Measurements from ENCODE around the gene XRCC5.
"Not testable (repeated sequence)": the region's sequence is repeated elsewhere in the genome, so short reads cannot be mapped to it uniquely, and the experiment has no call there.

XRCC5 gene

DNA sequence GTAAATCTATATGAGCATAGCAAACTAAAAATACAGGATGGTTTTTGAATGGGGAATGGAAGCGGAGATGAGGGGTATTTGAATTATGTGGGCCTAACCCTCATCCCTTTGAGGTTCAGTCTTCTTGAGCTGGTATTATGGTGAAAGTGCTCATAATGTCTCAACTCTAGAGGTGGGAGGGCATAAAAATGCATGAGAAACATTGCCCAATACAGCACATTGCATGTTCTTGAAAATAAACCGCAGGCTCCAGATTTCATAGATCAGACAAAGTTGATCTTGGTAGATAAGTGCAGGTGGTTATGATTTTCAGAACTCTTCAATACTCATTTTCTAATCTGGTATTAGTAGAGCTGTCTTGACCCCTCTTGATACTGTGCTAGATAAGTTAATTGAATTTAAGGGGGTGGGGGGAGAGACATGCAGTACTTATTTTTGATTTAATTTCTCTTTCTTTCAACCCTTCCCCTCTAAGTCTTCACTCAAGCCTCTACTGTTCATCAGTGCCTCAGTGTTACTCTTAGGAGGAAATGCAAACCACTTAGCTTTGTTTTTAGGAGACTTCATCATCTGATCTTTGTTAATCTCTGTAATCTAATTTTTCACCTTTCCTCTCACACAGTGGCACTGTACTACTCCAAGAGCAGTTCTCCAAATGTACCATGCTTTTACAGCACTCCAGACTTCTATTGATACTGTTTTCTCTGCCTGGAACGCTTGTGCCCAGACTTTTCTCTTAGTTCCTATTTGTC is 22.2 kb downstream of the XRCC5 start:
- no peak for DNase-seq
- Histone ChIP-seq H3K9me3 (no peaks in the 10 kb centered on the region), H3K36me3 (peaks cover 92 to 98% (median 96%) of the 10 kb centered on the region in 3 donors), H3K4me1 (no peaks in the 10 kb centered on the region), H3K4me3 (no peak overlapping the region), H3K27ac (no peak overlapping the region), H3K27me3 (no peaks in the 10 kb centered on the region)
- intact Hi-C loops (cut with DNase I; ENCODE audit: low total_unique reads), result no loop called here
- TF ChIP-seq, protein P1, sequence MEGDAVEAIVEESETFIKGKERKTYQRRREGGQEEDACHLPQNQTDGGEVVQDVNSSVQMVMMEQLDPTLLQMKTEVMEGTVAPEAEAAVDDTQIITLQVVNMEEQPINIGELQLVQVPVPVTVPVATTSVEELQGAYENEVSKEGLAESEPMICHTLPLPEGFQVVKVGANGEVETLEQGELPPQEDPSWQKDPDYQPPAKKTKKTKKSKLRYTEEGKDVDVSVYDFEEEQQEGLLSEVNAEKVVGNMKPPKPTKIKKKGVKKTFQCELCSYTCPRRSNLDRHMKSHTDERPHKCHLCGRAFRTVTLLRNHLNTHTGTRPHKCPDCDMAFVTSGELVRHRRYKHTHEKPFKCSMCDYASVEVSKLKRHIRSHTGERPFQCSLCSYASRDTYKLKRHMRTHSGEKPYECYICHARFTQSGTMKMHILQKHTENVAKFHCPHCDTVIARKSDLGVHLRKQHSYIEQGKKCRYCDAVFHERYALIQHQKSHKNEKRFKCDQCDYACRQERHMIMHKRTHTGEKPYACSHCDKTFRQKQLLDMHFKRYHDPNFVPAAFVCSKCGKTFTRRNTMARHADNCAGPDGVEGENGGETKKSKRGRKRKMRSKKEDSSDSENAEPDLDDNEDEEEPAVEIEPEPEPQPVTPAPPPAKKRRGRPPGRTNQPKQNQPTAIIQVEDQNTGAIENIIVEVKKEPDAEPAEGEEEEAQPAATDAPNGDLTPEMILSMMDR (IDR thresholded peaks at IDR 0.05), result no peak

DNA sequence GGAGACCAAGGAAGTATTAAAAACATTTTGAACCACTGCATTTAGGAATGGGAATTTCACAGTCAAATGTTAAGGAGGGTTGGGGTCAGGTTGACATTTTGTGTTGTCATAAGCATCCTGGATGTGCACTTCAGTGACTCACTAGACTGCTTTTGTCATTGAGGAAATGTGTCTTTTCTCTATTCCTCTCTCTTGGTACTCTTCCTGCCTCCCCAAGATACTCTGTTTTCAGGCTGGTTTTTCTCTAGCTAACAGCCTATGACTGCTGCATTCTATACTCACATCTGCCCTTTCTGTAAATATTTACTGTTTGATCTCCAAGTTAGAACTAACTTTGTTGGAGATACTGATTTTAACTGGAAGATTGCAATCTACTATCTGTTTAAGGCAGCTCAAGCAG is 23.4 kb downstream of the XRCC5 start:
- H3K4me3 ChIP-seq, result no peak overlapping the region
- peaks cover 92 to 98% (median 96%) of the 10 kb centered on the region in 3 donors for H3K36me3 ChIP-seq
- H3K27ac ChIP-seq, result no peak overlapping the region
- H3K27me3 ChIP-seq, result no peaks in the 10 kb centered on the region
- intact Hi-C loops (cut with DNase I; ENCODE audit: low total_unique reads), result no loop called here
- no peaks in the 10 kb centered on the region for H3K9me3 ChIP-seq
- TF ChIP-seq, protein P1 (IDR thresholded peaks at IDR 0.05), result no peak
- DNase-seq, result no peak
- H3K4me1 ChIP-seq, result no peaks in the 10 kb centered on the region

DNA sequence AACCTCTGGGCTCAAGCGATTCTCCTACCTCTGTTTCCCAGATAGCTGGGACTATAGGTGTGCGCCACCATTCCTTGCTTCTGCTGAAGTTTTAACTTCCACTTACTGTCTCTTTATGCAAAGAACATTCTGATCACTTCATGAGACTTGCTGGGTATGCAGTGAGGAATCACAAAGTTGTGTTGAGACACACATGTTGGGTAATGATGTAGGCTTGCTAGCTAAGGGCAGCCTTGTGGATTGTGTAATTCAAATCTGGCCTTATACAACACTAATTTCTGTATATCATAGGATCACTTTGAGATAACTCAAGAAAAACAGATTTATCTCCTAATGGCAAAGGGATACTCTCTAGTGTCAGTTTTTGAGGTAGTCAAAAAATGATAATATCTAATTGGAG is 24.2 kb downstream of the XRCC5 start:
- no peak overlapping the region for H3K27ac ChIP-seq
- H3K9me3 ChIP-seq, result no peaks in the 10 kb centered on the region
- no peaks in the 10 kb centered on the region for H3K27me3 ChIP-seq
- H3K4me1 ChIP-seq, result no peaks in the 10 kb centered on the region
- TF ChIP-seq, protein P1 (IDR thresholded peaks at IDR 0.05), result no peak
- H3K4me3 ChIP-seq, result no peak overlapping the region
- no peak for DNase-seq
- H3K36me3 ChIP-seq, result peaks cover 93 to 98% (median 96%) of the 10 kb centered on the region in 3 donors
- intact Hi-C loops (cut with DNase I; ENCODE audit: low total_unique reads), result no loop called here

DNA sequence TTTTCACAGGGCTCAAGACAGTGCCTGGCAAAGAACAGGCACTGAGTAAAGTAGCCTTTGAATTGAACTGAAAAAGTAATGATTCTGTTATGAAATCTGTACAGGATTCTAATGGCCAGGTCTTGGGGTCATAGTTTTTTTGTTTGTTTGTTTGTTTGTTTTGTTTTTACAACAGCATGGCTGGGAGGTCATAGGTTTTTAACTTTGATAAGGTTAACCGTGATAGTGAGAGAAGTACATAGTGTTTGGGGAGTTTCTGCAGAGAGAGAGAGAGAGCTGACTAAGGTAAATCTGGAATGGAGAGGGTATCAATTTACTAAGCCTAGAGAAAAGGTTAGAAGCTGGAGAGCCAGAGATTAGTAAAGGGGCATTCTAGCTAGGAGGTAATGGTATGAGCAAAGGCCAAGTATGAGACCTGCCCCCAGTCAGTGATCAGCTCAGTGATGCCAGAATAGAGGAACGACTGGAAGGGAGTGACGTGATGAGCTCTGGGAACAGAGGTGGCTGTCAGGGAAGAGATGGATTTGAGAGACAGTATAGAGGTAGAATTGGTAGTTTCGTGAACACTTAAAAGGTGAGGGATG is 25.9 kb downstream of the XRCC5 start:
- H3K36me3 ChIP-seq, result peaks cover 94 to 98% (median 96%) of the 10 kb centered on the region in 3 donors

DNA sequence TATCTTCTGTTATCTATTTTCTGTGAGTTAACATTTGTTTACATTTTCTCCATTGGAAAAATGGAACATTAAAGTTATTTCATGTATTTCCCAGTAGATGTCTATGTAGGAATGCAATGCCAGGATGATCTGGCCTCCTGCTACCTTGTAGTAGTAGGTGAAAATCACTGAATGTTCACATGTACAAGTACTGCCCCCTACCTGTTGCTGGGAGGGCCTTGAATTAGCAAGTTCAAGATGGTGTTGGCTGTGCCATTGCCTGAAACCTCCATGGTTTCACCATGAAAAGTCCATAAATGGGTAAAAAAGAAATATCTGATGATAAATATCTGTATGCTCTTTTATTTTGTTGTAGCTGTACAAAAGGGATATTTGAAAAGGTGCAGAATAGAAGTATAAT is 30.7 kb downstream of the XRCC5 start:
- Histone ChIP-seq H3K27ac (no peak overlapping the region), H3K27me3 (no peaks in the 10 kb centered on the region), H3K4me1 (no peaks in the 10 kb centered on the region), H3K4me3 (no peak overlapping the region), H3K36me3 (peaks cover 86 to 99% (median 90%) of the 10 kb centered on the region in 3 donors), H3K9me3 (no peaks in the 10 kb centered on the region)
- DNase-seq, result no peak
- intact Hi-C loops (cut with DNase I; ENCODE audit: low total_unique reads), result no loop called here
- TF ChIP-seq, protein P1 (IDR thresholded peaks at IDR 0.05), result no peak

More for the DNA sequence above, 25.9 kb downstream of the XRCC5 start:
- Histone ChIP-seq H3K4me3 (no peak overlapping the region), H3K27me3 (no peaks in the 10 kb centered on the region), H3K4me1 (no peaks in the 10 kb centered on the region), H3K27ac (no peak overlapping the region), H3K9me3 (no peaks in the 10 kb centered on the region)
- DNase-seq, result no peak
- intact Hi-C loops (cut with DNase I; ENCODE audit: low total_unique reads), result no loop called here
- TF ChIP-seq, protein P1 (IDR thresholded peaks at IDR 0.05), result no peak

DNA sequence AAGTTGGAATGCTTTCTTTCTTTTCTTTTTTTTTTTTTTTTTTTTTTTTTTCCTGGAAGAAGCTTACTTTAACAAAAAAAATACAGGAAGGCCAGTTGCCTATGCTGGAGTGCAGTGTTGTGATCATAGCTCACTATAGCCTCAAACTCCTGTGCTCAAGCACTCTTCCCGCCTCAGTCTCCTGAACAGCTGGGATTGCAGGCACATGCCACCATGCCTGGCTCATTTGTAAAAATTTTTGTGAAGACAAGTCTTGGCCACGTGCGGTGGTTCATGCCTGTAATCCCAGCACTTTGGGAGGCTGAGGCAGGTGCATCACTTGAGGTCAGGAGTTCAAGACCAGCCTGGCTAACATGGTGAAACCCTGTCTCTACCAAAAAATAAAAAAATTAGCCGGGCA is 32.4 kb downstream of the XRCC5 start:
- H3K4me3 ChIP-seq; H3K9me3 ChIP-seq; DNase-seq; intact Hi-C loops (cut with DNase I; ENCODE audit: low total_unique reads); H3K27ac ChIP-seq; H3K27me3 ChIP-seq; H3K4me1 ChIP-seq: not testable (repeated sequence)
- peaks cover 80 to 100% (median 84%) of the 10 kb centered on the region in 3 donors for H3K36me3 ChIP-seq
